DOHH2 (cell line): Measurements from ENCODE around the gene SNX17.
A peak's percentile ranks its signal among the peaks of the same experiment; 100 is the strongest.
"Not testable (repeated sequence)": the region's sequence is repeated elsewhere in the genome, so short reads cannot be mapped to it uniquely, and the experiment has no call there.

ENCODE experiments used
- H3F3A ChIP-seq: fragments of 200-600 bp; sonication (generic), shearing (Covaris generic); 2 replicates; pipeline ENCODE4 v1.6.0; 2016; ENCODE audit warnings: antibody characterized with exemption, mild to moderate bottlenecking; ENCODE audit not compliant: control insufficient read depth, insufficient read depth
- H3K27ac ChIP-seq: fragments of 200-600 bp; sonication (generic); 2 replicates; pipeline ENCODE4 v1.5.1; 2014; ENCODE audit warnings: low read depth, mild to moderate bottlenecking, low read length, moderate library complexity
- H3K27me3 ChIP-seq: fragments of 200-600 bp; sonication (generic); 2 replicates; pipeline ENCODE4 v1.6.1; 2014; ENCODE audit warnings: mild to moderate bottlenecking, low read length, mixed read lengths; ENCODE audit not compliant: control insufficient read depth
- H3K36me3 ChIP-seq: fragments of 200-600 bp; sonication (generic); 2 replicates; pipeline ENCODE4 v1.6.1; 2014; ENCODE audit warnings: mild to moderate bottlenecking, low read length, moderate library complexity, mixed read lengths; ENCODE audit not compliant: control insufficient read depth
- H3K4me1 ChIP-seq: fragments of 200-600 bp; sonication (generic); 2 replicates; pipeline ENCODE4 v1.6.1; 2014; ENCODE audit warnings: mild to moderate bottlenecking, low read length, mixed read lengths; ENCODE audit not compliant: control insufficient read depth
- H3K4me2 ChIP-seq: fragments of 200-600 bp; sonication (generic); 2 replicates; pipeline ENCODE4 v1.6.0; 2014; ENCODE audit warnings: mild to moderate bottlenecking, low read length, moderate library complexity
- H3K4me3 ChIP-seq: fragments of 200-600 bp; sonication (generic); 2 replicates; pipeline ENCODE4 v1.5.1; 2014; ENCODE audit warnings: mild to moderate bottlenecking, low read length, mixed read lengths
- H3K79me2 ChIP-seq: fragments of 200-600 bp; sonication (generic); 2 replicates; pipeline ENCODE4 v1.6.1; 2014; ENCODE audit warnings: mild to moderate bottlenecking, low read length, mixed read lengths; ENCODE audit not compliant: control insufficient read depth
- H3K9me2 ChIP-seq: fragments of 200-600 bp; sonication (generic); replicated peaks from 2 replicates; pipeline ENCODE4 v1.6.1; 2014; ENCODE audit warnings: mild to moderate bottlenecking, low read length, mixed read lengths; ENCODE audit not compliant: control insufficient read depth
- H3K9me3 ChIP-seq: fragments of 200-600 bp; sonication (generic); 2 replicates; pipeline ENCODE4 v1.6.1; 2014; ENCODE audit warnings: antibody characterized with exemption, low read length, mixed read lengths; ENCODE audit not compliant: control insufficient read depth, insufficient read depth
- H4K20me1 ChIP-seq: fragments of 200-600 bp; sonication (generic); 2 replicates; pipeline ENCODE4 v1.6.0; 2014; ENCODE audit warnings: low read depth, mild to moderate bottlenecking, antibody characterized with exemption, low read length, moderate library complexity; ENCODE audit not compliant: control insufficient read depth, insufficient read depth
- EZH2phosphoT487 ChIP-seq: fragments of 200-600 bp; sonication (generic); IDR thresholded peaks from 2 replicates; pipeline ENCODE4 v1.6.1; 2017; ENCODE audit warnings: borderline replicate concordance, mild to moderate bottlenecking, antibody characterized with exemption, low read length, moderate library complexity, mixed read lengths
- TF ChIP-seq, protein P1 (sequence below): fragments of 200-600 bp; sonication (generic); IDR thresholded peaks from one replicate; pipeline ENCODE4 v1.5.1; 2014; ENCODE audit warnings: antibody characterized with exemption, mild to moderate bottlenecking, low read depth, low read length; ENCODE audit not compliant: poor library complexity, severe bottlenecking

Gene SNX17

DNA sequence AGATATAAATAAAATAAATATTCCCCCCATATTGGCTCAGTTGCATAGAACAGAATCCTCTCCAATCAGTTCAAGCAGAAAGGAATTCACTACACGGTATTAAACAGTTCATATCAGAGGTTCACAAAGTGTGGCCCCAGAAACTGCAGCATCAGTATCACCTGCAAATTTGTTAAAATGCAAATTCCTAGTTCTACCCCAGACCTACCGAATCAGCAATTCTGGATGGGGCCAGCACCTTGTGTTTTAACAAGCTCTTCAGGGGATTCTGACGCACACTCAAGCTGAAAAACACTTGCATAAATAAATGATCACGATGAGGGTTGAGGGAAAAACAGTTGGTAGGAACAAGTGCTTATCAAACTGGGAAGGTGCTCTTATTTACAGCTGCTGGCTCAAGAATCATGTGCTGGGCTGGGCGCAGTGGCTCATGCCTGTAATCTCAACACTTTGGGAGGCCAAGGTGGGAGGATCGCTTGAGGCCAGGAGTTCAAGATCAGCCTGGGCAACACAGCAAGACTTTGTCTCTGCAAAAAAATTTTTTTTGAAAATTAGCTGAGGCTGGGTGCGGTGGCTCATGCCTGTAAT is 20.2 kb upstream of the SNX17 start:
- peak overlapping the region; percentile 41 for H3K4me2 ChIP-seq
- H3F3A ChIP-seq, result peaks cover 2% of the 10 kb centered on the region; the same call in 1 of the 2 replicates
- H3K9me2 ChIP-seq, result no peaks in the 10 kb centered on the region
- no peak overlapping the region for H3K4me3 ChIP-seq
- TF ChIP-seq, protein P1, sequence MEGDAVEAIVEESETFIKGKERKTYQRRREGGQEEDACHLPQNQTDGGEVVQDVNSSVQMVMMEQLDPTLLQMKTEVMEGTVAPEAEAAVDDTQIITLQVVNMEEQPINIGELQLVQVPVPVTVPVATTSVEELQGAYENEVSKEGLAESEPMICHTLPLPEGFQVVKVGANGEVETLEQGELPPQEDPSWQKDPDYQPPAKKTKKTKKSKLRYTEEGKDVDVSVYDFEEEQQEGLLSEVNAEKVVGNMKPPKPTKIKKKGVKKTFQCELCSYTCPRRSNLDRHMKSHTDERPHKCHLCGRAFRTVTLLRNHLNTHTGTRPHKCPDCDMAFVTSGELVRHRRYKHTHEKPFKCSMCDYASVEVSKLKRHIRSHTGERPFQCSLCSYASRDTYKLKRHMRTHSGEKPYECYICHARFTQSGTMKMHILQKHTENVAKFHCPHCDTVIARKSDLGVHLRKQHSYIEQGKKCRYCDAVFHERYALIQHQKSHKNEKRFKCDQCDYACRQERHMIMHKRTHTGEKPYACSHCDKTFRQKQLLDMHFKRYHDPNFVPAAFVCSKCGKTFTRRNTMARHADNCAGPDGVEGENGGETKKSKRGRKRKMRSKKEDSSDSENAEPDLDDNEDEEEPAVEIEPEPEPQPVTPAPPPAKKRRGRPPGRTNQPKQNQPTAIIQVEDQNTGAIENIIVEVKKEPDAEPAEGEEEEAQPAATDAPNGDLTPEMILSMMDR, result no peak
- TF ChIP-seq EZH2phosphoT487, result no peak
- 0 out of 2 replicates have a peak, but pooled peaks cover 3% of the 10 kb centered on the region for H4K20me1 ChIP-seq
- peaks cover 34% of the 10 kb centered on the region for H3K4me1 ChIP-seq
- peaks cover 20% of the 10 kb centered on the region for H3K36me3 ChIP-seq
- no peaks in the 10 kb centered on the region for H3K9me3 ChIP-seq
- no peaks in the 10 kb centered on the region for H3K27me3 ChIP-seq
- H3K27ac ChIP-seq, result no peak overlapping the region
- H3K79me2 ChIP-seq, result peaks cover 95% of the 10 kb centered on the region

DNA sequence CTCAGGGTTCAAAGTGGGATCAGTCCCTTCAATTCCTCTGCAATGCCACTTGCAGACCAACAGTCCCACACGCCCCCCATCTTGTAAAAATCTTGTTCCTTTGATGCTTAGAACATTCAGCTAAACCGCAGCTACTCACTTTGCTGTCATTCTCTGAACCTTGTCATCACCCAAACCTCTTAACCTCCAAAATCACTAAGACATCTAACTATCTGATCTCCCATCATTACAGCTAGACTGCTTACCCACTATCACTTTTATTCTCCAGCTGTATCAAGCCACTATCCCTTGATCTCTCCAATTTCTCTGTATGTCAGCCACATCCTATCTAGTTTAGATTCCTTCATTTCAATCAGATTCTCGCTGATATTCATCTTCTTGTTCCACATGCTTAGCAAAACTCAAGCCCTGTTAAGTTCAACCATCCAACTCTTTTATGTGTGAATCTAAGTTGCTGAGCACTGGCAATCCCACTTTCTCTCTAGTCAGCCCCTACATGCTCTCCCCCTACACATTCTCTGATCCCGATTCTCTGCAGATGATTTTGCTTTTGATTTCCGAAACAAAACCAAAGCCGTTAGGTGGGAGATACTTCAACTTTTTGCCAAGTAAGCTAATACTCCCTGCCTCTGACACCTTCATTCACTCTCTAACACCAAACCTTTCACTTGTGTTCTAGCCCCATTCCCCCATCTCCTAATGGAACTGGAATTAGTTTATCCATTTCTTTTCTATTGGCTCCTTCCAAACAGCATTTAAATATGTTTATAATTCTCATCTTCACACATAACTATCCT is 18.4 kb upstream of the SNX17 start:
- Histone ChIP-seq H3K79me2 (peaks cover 95% of the 10 kb centered on the region), H3K4me3 (no peak overlapping the region), H3K36me3 (peaks cover 17% of the 10 kb centered on the region), H3K4me1 (peaks cover 39% of the 10 kb centered on the region), H3K27ac (no peak overlapping the region), H3K9me2 (no peaks in the 10 kb centered on the region), H4K20me1 (0 out of 2 replicates have a peak, but pooled peaks cover 3% of the 10 kb centered on the region), H3K9me3 (no peaks in the 10 kb centered on the region), H3K4me2 (no peak overlapping the region), H3F3A (peaks cover 2% of the 10 kb centered on the region; the same call in 1 of the 2 replicates), H3K27me3 (no peaks in the 10 kb centered on the region)
- no peak for TF ChIP-seq EZH2phosphoT487
- TF ChIP-seq, protein P1, result no peak

DNA sequence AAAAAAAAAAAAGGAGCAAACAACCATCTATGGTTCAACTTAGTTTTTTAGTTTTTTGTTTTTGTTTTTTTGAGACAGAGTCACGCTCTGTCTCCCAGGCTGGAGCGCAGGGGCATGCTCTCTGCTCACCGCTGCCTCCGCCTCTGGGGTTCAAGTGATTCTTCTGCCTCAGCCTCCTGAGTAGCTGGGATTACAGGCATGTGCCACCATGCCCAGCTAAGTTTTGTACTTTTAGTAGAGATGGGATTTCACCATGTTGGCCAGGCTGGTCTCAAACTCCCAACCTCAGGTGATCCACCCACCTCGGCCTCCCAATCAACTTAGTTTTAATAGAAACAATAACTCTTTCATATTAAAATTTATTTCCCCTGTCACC is 17.0 kb upstream of the SNX17 start:
- H3K9me2 ChIP-seq, H3F3A ChIP-seq, H3K27ac ChIP-seq, H3K27me3 ChIP-seq, H3K9me3 ChIP-seq, H3K4me3 ChIP-seq, H3K4me2 ChIP-seq, H4K20me1 ChIP-seq: not testable (repeated sequence)
- peaks cover 95% of the 10 kb centered on the region for H3K79me2 ChIP-seq
- H3K36me3 ChIP-seq, result peaks cover 23% of the 10 kb centered on the region
- peaks cover 46% of the 10 kb centered on the region for H3K4me1 ChIP-seq
